Activated naive CD8-positive, alpha-beta T cell treated with anti-CD3 and anti-CD28 coated beads, Interleukin-2, amount 10 ng/mL, durations not matched to agents 7 days and 5 days (primary cell): ENCODE measurements around the gene HSD3B1. TPM values are rescaled to one million over a fixed set of nuclear protein-coding genes. Genes with fewer than 3 reads are reported as not detected.

Experiments
- ATAC-seq: fragments of 150-1000 bp; cut with Tn5 transposase; one replicate; pipeline ENCODE4 v1.10.0; 2021; ENCODE audit warnings: low read depth, moderate library complexity
- POLR2A ChIA-PET: fragments of 350-600 bp; sonication (Branson Sonifier 250); formaldehyde crosslinking; loops from one replicate; lab custom pipeline; 2021; ENCODE audit warnings: antibody characterized with exemption; lab: Charles Lee
- DNase-seq: peaks from one replicate; pipeline ENCODE4 v3.0.0; 2021
- H3K27ac Mint-ChIP-seq: one replicate; pipeline ENCODE4 v1.8.0; 2022; ENCODE audit warnings: mild to moderate bottlenecking, mixed read lengths
- H3K27me3 Mint-ChIP-seq: one replicate; pipeline ENCODE4 v1.8.0; 2022; ENCODE audit warnings: mild to moderate bottlenecking, moderate library complexity, mixed read lengths
- H3K36me3 Mint-ChIP-seq: one replicate; pipeline ENCODE4 v1.8.0; 2021; ENCODE audit warnings: mild to moderate bottlenecking, mixed read lengths
- H3K4me1 Mint-ChIP-seq: one replicate; pipeline ENCODE4 v1.8.0; 2021; ENCODE audit warnings: mixed read lengths
- H3K4me3 Mint-ChIP-seq: one replicate; pipeline ENCODE4 v1.8.0; 2022; ENCODE audit warnings: mild to moderate bottlenecking, moderate library complexity, mixed read lengths
- H3K9me3 Mint-ChIP-seq: one replicate; pipeline ENCODE4 v1.8.0; 2021; ENCODE audit warnings: mixed read lengths
- total RNA-seq, 2 experiments: library from RNA; stranded (reverse); gene quantifications; one replicate each; pipeline ENCODE4 v1.2.3, GENCODE V29; 2021

The HSD3B1 gene
- not detected for total RNA-seq

GRCh38 chr1:119506941-119507340 lies at the start of gene HSD3B1:
Gene HSD3B1, plus strand, starts transcription at chr1:119507210. Its CDS starts 267 bp downstream, at chr1:119507477.
- no peak within 1 kb of the TSS for H3K27ac Mint-ChIP-seq
- H3K27me3 Mint-ChIP-seq: peaks cover 5% of the 10 kb centered on the region
- DNase-seq (no peak), ATAC-seq (no peak)
- H3K4me1 Mint-ChIP-seq: peaks cover 3% of the 10 kb centered on the region
- no peaks in the 10 kb centered on the region for H3K36me3 Mint-ChIP-seq
- no peak within 1 kb of the TSS for H3K4me3 Mint-ChIP-seq
- POLR2A ChIA-PET: no interaction called here
- peaks cover 4% of the 10 kb centered on the region for H3K9me3 Mint-ChIP-seq

- POLR2A ChIA-PET: no interaction called here
- peaks cover 3% of the 10 kb centered on the region for H3K9me3 Mint-ChIP-seq
- H3K4me1 Mint-ChIP-seq: no peaks in the 10 kb centered on the region
- no peak for ATAC-seq
- no peak overlapping the region for H3K27ac Mint-ChIP-seq
- no peaks in the 10 kb centered on the region for H3K36me3 Mint-ChIP-seq
- no peak overlapping the region for H3K4me3 Mint-ChIP-seq
- peaks cover 15% of the 10 kb centered on the region for H3K27me3 Mint-ChIP-seq
- no peak for DNase-seq
Observed at GRCh38 chr1:119462964-119463363, 44.0 kb upstream of the HSD3B1 start.

- Mint-ChIP-seq H3K36me3 (no peaks in the 10 kb centered on the region), H3K9me3 (peaks cover 3% of the 10 kb centered on the region), H3K27ac (no peak overlapping the region), H3K4me1 (no peaks in the 10 kb centered on the region), H3K27me3 (peaks cover 15% of the 10 kb centered on the region), H3K4me3 (no peak overlapping the region)
- POLR2A ChIA-PET: no interaction called here
- ATAC-seq (no peak), DNase-seq (no peak)
Observed at GRCh38 chr1:119463569-119463968, 43.4 kb upstream of the HSD3B1 start.

GRCh38 chr1:119466445-119466844 lies 40.6 kb upstream of the HSD3B1 start:
- peaks cover 11% of the 10 kb centered on the region for H3K27me3 Mint-ChIP-seq
- no peaks in the 10 kb centered on the region for H3K4me1 Mint-ChIP-seq
- no peak overlapping the region for H3K4me3 Mint-ChIP-seq
- DNase-seq (no peak), ATAC-seq (no peak)
- no peak overlapping the region for H3K27ac Mint-ChIP-seq
- no peaks in the 10 kb centered on the region for H3K36me3 Mint-ChIP-seq
- H3K9me3 Mint-ChIP-seq: no peaks in the 10 kb centered on the region
- POLR2A ChIA-PET: no interaction called here

DNA sequence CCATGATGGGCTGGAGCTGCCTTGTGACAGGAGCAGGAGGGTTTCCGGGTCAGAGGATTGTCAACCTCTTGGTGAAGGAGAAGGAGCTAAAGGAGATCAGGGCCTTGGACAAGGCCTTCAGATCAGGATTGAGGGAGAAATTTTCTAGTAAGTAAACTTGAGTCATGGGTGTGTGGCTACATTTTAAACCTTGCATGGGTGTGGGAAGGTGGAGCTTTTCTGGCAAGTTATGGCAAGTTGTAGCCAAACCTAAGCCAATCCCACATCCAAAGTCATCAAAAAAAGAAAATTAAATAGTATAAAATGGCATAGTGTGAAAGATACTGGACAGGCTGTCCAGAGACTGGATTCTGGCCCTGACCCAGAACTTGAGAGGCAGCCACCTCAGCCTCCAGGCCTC lies 39.8 kb upstream of the HSD3B1 start:
- no peaks in the 10 kb centered on the region for H3K36me3 Mint-ChIP-seq
- ATAC-seq: no peak
- POLR2A ChIA-PET: no interaction called here
- H3K27me3 Mint-ChIP-seq: peaks cover 14% of the 10 kb centered on the region
- DNase-seq: no peak
- H3K4me1 Mint-ChIP-seq: no peaks in the 10 kb centered on the region
- H3K9me3 Mint-ChIP-seq: no peaks in the 10 kb centered on the region
- H3K4me3 Mint-ChIP-seq: no peak overlapping the region
- H3K27ac Mint-ChIP-seq: no peak overlapping the region

DNA sequence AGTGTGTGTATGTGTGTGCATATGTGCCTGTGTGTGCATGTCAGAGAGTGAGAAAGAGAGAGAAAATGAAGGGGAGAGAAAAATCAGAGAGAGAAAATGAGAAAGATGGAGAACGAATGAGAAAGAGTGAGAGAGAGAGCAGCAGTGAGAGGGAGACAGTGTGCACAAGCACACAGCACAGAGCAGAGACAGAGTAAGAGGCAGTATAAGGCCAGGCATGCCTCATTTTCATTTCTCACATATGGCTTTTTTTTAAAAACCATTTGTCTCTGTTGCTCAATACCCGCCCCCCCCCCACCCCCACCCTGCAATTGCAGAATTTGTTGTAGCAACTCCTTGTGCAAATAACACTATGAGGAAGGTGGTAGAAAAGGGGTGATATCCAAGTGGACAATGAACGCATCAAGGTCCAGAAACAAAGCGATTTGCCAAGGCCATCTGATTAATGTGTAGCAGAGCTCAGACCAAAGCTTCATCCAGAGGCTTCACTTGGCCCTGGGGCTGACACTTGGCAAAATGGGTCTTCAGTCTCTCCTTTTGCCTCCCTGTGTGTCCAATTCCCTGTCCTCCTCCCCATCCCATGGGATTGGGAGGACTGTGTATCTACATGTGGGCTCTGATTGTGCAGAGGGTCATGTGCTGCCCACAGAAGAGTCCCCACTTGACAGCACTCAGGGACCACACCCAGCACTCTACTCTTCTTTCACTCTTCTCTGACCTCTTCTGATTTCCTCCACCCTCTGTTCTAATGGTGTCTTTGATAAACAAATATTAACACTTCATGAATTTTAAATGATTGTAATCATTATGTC lies 38.9 kb upstream of the HSD3B1 start:
- H3K4me3 Mint-ChIP-seq: no peak overlapping the region
- POLR2A ChIA-PET: no interaction called here

DNA sequence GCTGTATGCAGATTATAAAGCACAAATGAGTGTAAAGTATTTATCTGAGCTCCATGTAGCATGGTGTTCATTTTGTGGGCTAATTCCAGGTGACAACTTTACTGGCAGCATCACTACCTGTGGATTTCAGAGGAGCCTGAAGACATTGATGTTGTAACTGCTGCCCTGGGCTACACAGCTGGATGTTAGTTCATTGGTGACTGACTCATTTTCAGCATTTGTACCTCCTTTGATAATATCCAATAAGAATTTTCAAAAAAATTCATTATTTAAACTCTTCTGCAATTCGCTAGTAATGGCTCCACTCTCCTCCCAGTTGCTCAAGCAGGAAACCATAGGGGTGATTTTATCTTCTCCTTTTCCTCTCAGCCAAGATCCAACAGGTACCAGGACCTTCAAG lies 37.3 kb upstream of the HSD3B1 start:
- Mint-ChIP-seq H3K4me1 (no peaks in the 10 kb centered on the region), H3K36me3 (no peaks in the 10 kb centered on the region), H3K9me3 (no peaks in the 10 kb centered on the region), H3K4me3 (no peak overlapping the region), H3K27ac (no peak overlapping the region), H3K27me3 (peaks cover 14% of the 10 kb centered on the region)
- DNase-seq: no peak
- ATAC-seq: no peak
- POLR2A ChIA-PET: no interaction called here

More for the DNA sequence above, 38.9 kb upstream of the HSD3B1 start:
- Mint-ChIP-seq H3K27me3 (peaks cover 14% of the 10 kb centered on the region), H3K9me3 (no peaks in the 10 kb centered on the region), H3K27ac (no peak overlapping the region), H3K36me3 (no peaks in the 10 kb centered on the region), H3K4me1 (no peaks in the 10 kb centered on the region)
- ATAC-seq (no peak), DNase-seq (no peak)

DNA sequence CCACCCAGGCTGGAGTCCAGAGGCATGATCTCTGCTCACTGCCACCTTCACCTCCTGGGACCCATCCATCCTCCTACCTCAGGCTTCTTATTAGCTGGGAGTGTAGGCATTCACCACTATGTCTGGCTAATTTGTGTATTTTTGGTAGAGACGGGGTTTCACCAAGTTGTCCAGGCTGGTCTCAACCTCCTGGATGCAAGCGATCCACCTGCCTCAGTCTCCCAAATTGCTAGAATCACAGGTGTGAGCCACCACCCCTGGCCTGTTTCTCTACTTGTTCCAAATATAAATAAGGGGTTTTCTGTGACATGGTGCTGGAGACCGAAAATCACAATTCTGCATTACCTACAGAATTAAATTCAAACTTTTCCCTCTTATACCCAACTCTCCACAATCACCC lies 36.6 kb upstream of the HSD3B1 start:
- Mint-ChIP-seq H3K4me1 (no peaks in the 10 kb centered on the region), H3K4me3 (no peak overlapping the region), H3K27me3 (peaks cover 14% of the 10 kb centered on the region), H3K36me3 (no peaks in the 10 kb centered on the region), H3K9me3 (no peaks in the 10 kb centered on the region), H3K27ac (no peak overlapping the region)
- POLR2A ChIA-PET: no interaction called here
- ATAC-seq: no peak
- DNase-seq: no peak

- Mint-ChIP-seq H3K27me3 (peaks cover 12% of the 10 kb centered on the region), H3K27ac (no peak overlapping the region), H3K4me3 (no peak overlapping the region), H3K9me3 (no peaks in the 10 kb centered on the region), H3K4me1 (peaks cover 2% of the 10 kb centered on the region), H3K36me3 (no peaks in the 10 kb centered on the region)
- ATAC-seq (no peak), DNase-seq (no peak)
- POLR2A ChIA-PET: no interaction called here
Observed at GRCh38 chr1:119470958-119471357, 36.1 kb upstream of the HSD3B1 start.

GRCh38 chr1:119471566-119471965 lies 35.4 kb upstream of the HSD3B1 start:
- POLR2A ChIA-PET: no interaction called here
- ATAC-seq (no peak), DNase-seq (no peak)
- Mint-ChIP-seq H3K9me3 (no peaks in the 10 kb centered on the region), H3K27me3 (peaks cover 9% of the 10 kb centered on the region), H3K27ac (no peak overlapping the region), H3K4me3 (no peak overlapping the region), H3K4me1 (peaks cover 4% of the 10 kb centered on the region), H3K36me3 (no peaks in the 10 kb centered on the region)

DNA sequence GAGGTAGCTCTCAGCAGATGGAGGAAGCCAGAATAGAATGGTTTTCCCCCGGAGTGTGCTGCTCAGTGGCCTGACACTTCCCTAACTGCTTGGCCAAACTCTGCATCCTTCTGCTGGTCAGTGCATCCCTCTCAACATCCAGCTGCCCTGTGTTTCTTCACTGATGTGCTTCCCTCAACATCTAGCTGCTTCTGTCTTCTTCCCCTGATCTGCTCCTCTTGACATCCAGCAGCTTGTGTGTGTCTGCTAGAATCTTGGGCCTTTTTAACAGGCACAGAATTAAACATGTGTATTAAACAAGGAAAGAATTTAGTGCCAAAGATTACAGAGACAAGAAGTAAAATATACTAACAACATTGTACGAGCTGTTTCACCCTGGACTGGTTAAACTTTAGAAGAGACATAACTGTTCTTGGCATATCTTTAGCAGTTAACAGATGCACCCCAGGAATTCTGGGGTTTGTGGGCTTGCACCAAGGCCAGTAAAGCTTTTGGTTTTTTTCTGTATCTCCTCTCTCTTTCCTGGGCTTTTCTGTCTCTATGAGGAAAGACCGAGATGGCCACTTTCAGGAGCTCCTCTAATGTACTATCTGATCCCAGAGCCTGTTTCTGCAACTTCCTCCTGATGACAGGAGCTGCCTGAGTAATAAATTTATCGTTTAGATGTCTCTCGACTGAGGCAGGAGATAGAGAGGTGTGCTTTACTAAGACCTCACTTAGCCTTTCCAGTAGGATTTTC lies 34.8 kb upstream of the HSD3B1 start:
- Mint-ChIP-seq H3K36me3 (no peaks in the 10 kb centered on the region), H3K9me3 (no peaks in the 10 kb centered on the region), H3K4me3 (no peak overlapping the region), H3K4me1 (peaks cover 4% of the 10 kb centered on the region), H3K27me3 (peaks cover 9% of the 10 kb centered on the region), H3K27ac (no peak overlapping the region)
- no peak for ATAC-seq
- no peak for DNase-seq
- POLR2A ChIA-PET: no interaction called here

- H3K36me3 Mint-ChIP-seq: no peaks in the 10 kb centered on the region
- POLR2A ChIA-PET: no interaction called here
- peaks cover 4% of the 10 kb centered on the region for H3K4me1 Mint-ChIP-seq
- DNase-seq: no peak
- no peak overlapping the region for H3K4me3 Mint-ChIP-seq
- no peak overlapping the region for H3K27ac Mint-ChIP-seq
- peaks cover 9% of the 10 kb centered on the region for H3K27me3 Mint-ChIP-seq
- H3K9me3 Mint-ChIP-seq: no peaks in the 10 kb centered on the region
- ATAC-seq: no peak
Observed at GRCh38 chr1:119472819-119473175, 34.2 kb upstream of the HSD3B1 start.

GRCh38 chr1:119475866-119476439 lies 31.1 kb upstream of the HSD3B1 start:
- no peaks in the 10 kb centered on the region for H3K36me3 Mint-ChIP-seq
- ATAC-seq (peak; percentile 45), DNase-seq (peak; percentile 37)

GRCh38 chr1:119477710-119478109 lies 29.3 kb upstream of the HSD3B1 start:
- POLR2A ChIA-PET: no interaction called here
- no peaks in the 10 kb centered on the region for H3K36me3 Mint-ChIP-seq
- no peaks in the 10 kb centered on the region for H3K9me3 Mint-ChIP-seq
- ATAC-seq (no peak), DNase-seq (no peak)
- H3K27ac Mint-ChIP-seq: no peak overlapping the region
- peaks cover 4% of the 10 kb centered on the region for H3K27me3 Mint-ChIP-seq
- H3K4me3 Mint-ChIP-seq: no peak overlapping the region
- H3K4me1 Mint-ChIP-seq: peaks cover 4% of the 10 kb centered on the region

More at GRCh38 chr1:119475866-119476439, 31.1 kb upstream of the HSD3B1 start:
- Mint-ChIP-seq H3K4me3 (no peak overlapping the region), H3K27me3 (peaks cover 9% of the 10 kb centered on the region), H3K9me3 (no peaks in the 10 kb centered on the region), H3K4me1 (peaks cover 4% of the 10 kb centered on the region), H3K27ac (no peak overlapping the region)
- POLR2A ChIA-PET: no interaction called here
